Stomach (tissue), 9 donors: ENCODE results near the gene LRMDA. TPM values are rescaled to one million over a fixed set of nuclear protein-coding genes. Genes with fewer than 3 reads are reported as not detected.

Source experiments
- DNase-seq, 2 donors: peaks; one replicate each; pipeline versions ENCODE4 v3.0.0 to v3.0.0-alpha.2; 2013 to 2019
- H3K27ac ChIP-seq, 5 donors: fragments of 200-600 bp in 4 of 5; sonication (generic) in 4 of 5; one replicate each; pipeline ENCODE4 v1.5.1; 2013 to 2019; ENCODE audit warnings: mild to moderate bottlenecking in 1 of 5, moderate library complexity in 1 of 5
- H3K27me3 ChIP-seq, 3 donors: fragments of 200-600 bp; sonication (generic); one replicate each; pipeline ENCODE4 v1.5.1; 2017 to 2019; ENCODE audit warnings: mixed run types in 1 of 3
- H3K36me3 ChIP-seq, 4 donors: fragments of 200-600 bp; sonication (generic); 1 replicate in 3 of 4; 2 replicates in 1 of 4; pipeline ENCODE4 v1.5.1; 2016 to 2019
- H3K4me1 ChIP-seq, 4 donors: fragments of 200-600 bp; sonication (generic); one replicate each; pipeline ENCODE4 v1.5.1; 2016 to 2019
- H3K4me3 ChIP-seq, 4 donors: fragments of 200-600 bp; sonication (generic) in 3 of 4; one replicate each; pipeline ENCODE4 v1.5.1; 2016 to 2019; ENCODE audit warnings: mild to moderate bottlenecking in 1 of 4
- H3K9me3 ChIP-seq, 4 donors: fragments of 200-600 bp; sonication (generic); one replicate each; pipeline ENCODE4 v1.5.1; 2016 to 2019
- CTCF ChIP-seq, 7 experiments: fragments of 450-650 bp in 4 of 7; fragments of 200-600 bp in 3 of 7; sonication (generic) in 3 of 7; IDR thresholded peaks; one replicate each; pipeline ENCODE4 v1.5.1; 2016 to 2019; ENCODE audit warnings: antibody characterized with exemption in 7 of 7, control low read depth in 2 of 7, mild to moderate bottlenecking in 1 of 7
- EP300 ChIP-seq: sonication (generic); formaldehyde crosslinking; IDR thresholded peaks from one replicate; pipeline ENCODE4 v1.6.1; 2017; ENCODE audit warnings: antibody characterized with exemption
- POLR2A ChIP-seq, 4 donors: fragments of 450-650 bp; IDR thresholded peaks; one replicate each; pipeline ENCODE4 v1.6.1; 2016; ENCODE audit warnings: antibody characterized with exemption in 4 of 4, control low read depth in 2 of 4, mild to moderate bottlenecking in 1 of 4, moderate library complexity in 1 of 4
- POLR2AphosphoS5 ChIP-seq, 3 donors: sonication (generic); formaldehyde crosslinking; IDR thresholded peaks; one replicate each; pipeline ENCODE4 v1.6.1; 2016; ENCODE audit warnings: antibody characterized with exemption in 3 of 3
- WGBS, 5 donors: extraction: QIAGEN DNeasy Blood & Tissue Kit in 3 of 5; methylation state at CpG; one replicate each; pipeline versions ENCODE4 v1.1.5 to v1.1.7; 2013 to 2018; 5-methylcytosine and 5-hydroxymethylcytosine counted together
- intact Hi-C: fragments of 100-400 bp; cut with DNase I; formaldehyde crosslinking; loops from one replicate; pipeline ENCODE4 v1.15.1; 2023; ENCODE audit warnings: low total_unique reads
- polyA plus RNA-seq, 3 donors: library from polyadenylated mRNA; stranded (reverse); fragments of 200-250 nt; gene quantifications; one replicate each; pipeline ENCODE4 v1.2.3, GENCODE V29; 2013
- total RNA-seq, 5 donors: library from RNA; depleted of rRNA; stranded (reverse); fragments of >200 nt; gene quantifications; one replicate each; pipeline versions ENCODE4 v1.1.0 to v1.2.3, GENCODE V29; 2014 to 2016
- donor health status: healthy with polysubstance abuse.
- donor health status: Bipolar disorder and iron deficiency.
- donor health status: healthy.

Gene LRMDA
- total and polyA plus RNA-seq, 8 donors = 1.3 to 30.2 (median 13.6) TPM; not detected in 1

DNA sequence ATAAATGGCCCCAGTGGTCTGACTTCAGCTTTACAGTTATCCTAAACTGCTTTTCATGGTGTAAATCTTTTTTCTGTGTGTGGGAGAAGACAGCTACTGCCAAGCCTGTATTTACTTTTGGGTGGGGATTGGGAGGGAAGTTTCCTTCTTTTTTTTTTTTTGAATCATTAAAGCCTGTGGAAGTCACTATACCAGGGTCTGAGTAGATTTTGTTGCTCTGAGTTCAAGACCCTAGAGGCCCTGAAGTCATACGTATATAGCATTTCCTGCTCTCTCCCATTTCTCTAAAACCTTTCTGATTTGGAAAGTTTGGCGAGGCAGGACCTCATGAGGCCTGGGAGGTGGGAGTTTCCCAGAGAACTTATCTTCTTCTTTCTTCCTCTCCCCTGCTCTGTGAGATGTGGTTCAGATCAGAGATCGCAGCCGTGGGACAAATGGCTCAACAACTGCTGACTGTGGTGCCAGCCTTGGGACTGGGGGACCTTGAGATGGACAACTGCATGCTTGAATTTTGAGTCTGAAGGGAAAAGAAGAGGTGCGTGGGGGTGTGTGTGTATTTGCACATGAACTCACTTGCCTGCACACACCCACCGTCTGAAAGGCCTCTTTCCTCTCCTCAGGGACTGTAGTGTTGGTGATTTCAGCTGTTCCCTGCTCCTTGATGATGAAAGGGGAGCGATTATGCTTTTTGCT, 18.1 kb downstream of the LRMDA start:
- intact Hi-C loops = no loop called here
- H3K9me3 ChIP-seq = peaks cover 0 to 6% (median 3%) of the 10 kb centered on the region in 4 donors
- TF ChIP-seq POLR2AphosphoS5 (IDR thresholded peaks at IDR 0.05) (no peak), CTCF (IDR thresholded peaks at IDR 0.05) (no peak), POLR2A (IDR thresholded peaks at IDR 0.05) (no peak), EP300 (no peak)
- H3K4me3 ChIP-seq = no peak overlapping the region
- peaks cover 0 to 6% (median 0%) of the 10 kb centered on the region in 4 donors for H3K36me3 ChIP-seq
- H3K4me1 ChIP-seq = peaks cover 0 to 17% (median 14%) of the 10 kb centered on the region in 4 donors
- 45 to 63% (median 53%) methylated on average over 7 of the region's 7 CpGs for WGBS, 5 donors
- H3K27me3 ChIP-seq = no peaks in the 10 kb centered on the region
- no peak for DNase-seq
- no peak overlapping the region for H3K27ac ChIP-seq

- H3K4me1 ChIP-seq = peaks cover 0 to 17% (median 14%) of the 10 kb centered on the region in 4 donors
- H3K4me3 ChIP-seq = no peak overlapping the region
- H3K27ac ChIP-seq = no peak overlapping the region
- no peak for DNase-seq
- intact Hi-C loops = no loop called here
- 59 to 69% (median 64%) methylated on average over 4 of the region's 4 CpGs for WGBS, 5 donors
- no peaks in the 10 kb centered on the region for H3K27me3 ChIP-seq
- peaks cover 0 to 6% (median 1%) of the 10 kb centered on the region in 4 donors for H3K36me3 ChIP-seq
- TF ChIP-seq CTCF (IDR thresholded peaks at IDR 0.05) = no peak
- TF ChIP-seq EP300 = no peak
- TF ChIP-seq POLR2A (IDR thresholded peaks at IDR 0.05) = no peak
- TF ChIP-seq POLR2AphosphoS5 (IDR thresholded peaks at IDR 0.05) = no peak
- H3K9me3 ChIP-seq = peaks cover 0 to 5% (median under 1%) of the 10 kb centered on the region in 4 donors
These were observed 18.6 kb downstream of the LRMDA start for GRCh38 chr10:75450075-75450445.

- WGBS, 5 donors = 82 to 92% (median 89%) methylated on average over 18 of the region's 18 CpGs
- no peak for DNase-seq
- intact Hi-C loops = no loop called here
- Histone ChIP-seq H3K9me3 (peaks cover 0 to 4% (median 0%) of the 10 kb centered on the region in 4 donors), H3K4me1 (peaks cover 0 to 17% (median 14%) of the 10 kb centered on the region in 4 donors), H3K36me3 (peaks cover 0 to 10% (median 4%) of the 10 kb centered on the region in 4 donors), H3K4me3 (no peak overlapping the region), H3K27ac (no peak overlapping the region), H3K27me3 (no peaks in the 10 kb centered on the region)
- TF ChIP-seq POLR2A (IDR thresholded peaks at IDR 0.05) = no peak
- no peak for TF ChIP-seq EP300
- TF ChIP-seq CTCF (IDR thresholded peaks at IDR 0.05) = no peak
- no peak for TF ChIP-seq POLR2AphosphoS5 (IDR thresholded peaks at IDR 0.05)
These were observed 19.5 kb downstream of the LRMDA start for GRCh38 chr10:75450644-75451640.

DNA sequence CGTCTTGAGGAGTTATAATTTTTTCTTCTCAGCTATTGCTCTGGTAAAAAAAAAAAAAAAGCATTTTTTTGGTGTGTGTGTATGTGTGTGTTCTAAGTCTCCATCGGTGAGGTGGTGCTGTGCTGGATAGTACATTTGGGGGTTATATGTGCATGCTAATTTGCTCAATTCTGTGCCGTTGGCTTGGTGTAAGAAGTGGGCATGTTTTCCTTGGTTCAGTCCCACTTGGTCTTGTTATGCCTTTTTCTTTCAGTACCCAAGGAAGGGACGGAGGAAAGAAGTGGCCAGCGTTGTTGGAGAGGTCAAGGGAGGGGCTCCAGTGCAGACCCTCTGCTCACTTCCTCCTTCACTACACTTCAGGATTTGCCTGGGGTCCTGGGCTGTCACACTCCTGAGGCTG, 20.4 kb downstream of the LRMDA start:
- no peak overlapping the region for H3K4me3 ChIP-seq
- H3K4me1 ChIP-seq = peaks cover 0 to 17% (median 14%) of the 10 kb centered on the region in 4 donors
- TF ChIP-seq EP300 (no peak), POLR2A (IDR thresholded peaks at IDR 0.05) (no peak), POLR2AphosphoS5 (IDR thresholded peaks at IDR 0.05) (no peak), CTCF (IDR thresholded peaks at IDR 0.05) (no peak)
- H3K27me3 ChIP-seq = no peaks in the 10 kb centered on the region
- intact Hi-C loops = no loop called here
- no peaks in the 10 kb centered on the region for H3K9me3 ChIP-seq
- H3K36me3 ChIP-seq = peaks cover 0 to 7% (median 6%) of the 10 kb centered on the region in 4 donors
- H3K27ac ChIP-seq = no peak overlapping the region
- no peak for DNase-seq
- WGBS, 5 donors = 80 to 87% (median 83%) methylated on average over 5 of the region's 5 CpGs
